Natural killer cell (primary cell): Measurements from ENCODE around the gene INPP5A. TPM values are rescaled to one million over a fixed set of nuclear protein-coding genes. Genes with fewer than 3 reads are reported as not detected.

Experiments used
- ATAC-seq, 3 donors: fragments of 150-1000 bp in 2 of 3; fragments of 200-7000 bp in 1 of 3; cut with Tn5 transposase; 1 replicate in 1 of 3; 2 replicates in 2 of 3; pipeline ENCODE4 v1.10.0; 2021; ENCODE audit warnings: mild to moderate bottlenecking in 2 of 3, moderate library complexity in 2 of 3
- DNase-seq, 2 donors: peaks; one replicate each; pipeline versions ENCODE4 v3.0.0 to v3.0.0-alpha.2; 2013 to 2021; ENCODE audit warnings: mixed read lengths in 1 of 2
- H3K27ac ChIP-seq: one replicate; pipeline ENCODE4 v1.5.1; 2013; ENCODE audit warnings: mild to moderate bottlenecking, low read length
- H3K27me3 ChIP-seq: one replicate; pipeline ENCODE4 v1.6.1; 2013; ENCODE audit warnings: low read length; ENCODE audit not compliant: control insufficient read depth, insufficient read depth
- H3K36me3 ChIP-seq: one replicate; pipeline ENCODE4 v1.6.1; 2013; ENCODE audit warnings: low read length; ENCODE audit not compliant: control insufficient read depth, insufficient read depth
- H3K4me1 ChIP-seq: one replicate; pipeline ENCODE4 v1.6.1; 2013; ENCODE audit warnings: low read length; ENCODE audit not compliant: control insufficient read depth, insufficient read depth
- H3K4me3 ChIP-seq: one replicate; pipeline ENCODE4 v1.5.1; 2013; ENCODE audit warnings: low read length
- H3K9me3 ChIP-seq: one replicate; pipeline ENCODE4 v1.6.1; 2013; ENCODE audit warnings: low read length; ENCODE audit not compliant: control insufficient read depth, insufficient read depth
- H3K27ac Mint-ChIP-seq, 2 donors: one replicate each; pipeline ENCODE4 v1.8.0; 2022; ENCODE audit warnings: mild to moderate bottlenecking in 2 of 2, mixed read lengths in 2 of 2, moderate library complexity in 1 of 2
- H3K27me3 Mint-ChIP-seq, 2 donors: one replicate each; pipeline ENCODE4 v1.8.0; 2022; ENCODE audit warnings: low read depth in 2 of 2, mixed read lengths in 2 of 2
- H3K36me3 Mint-ChIP-seq: one replicate; pipeline ENCODE4 v1.8.0; 2022; ENCODE audit warnings: mixed read lengths
- H3K4me1 Mint-ChIP-seq, 2 donors: one replicate each; pipeline ENCODE4 v1.8.0; 2022; ENCODE audit warnings: mixed read lengths in 2 of 2
- H3K4me3 Mint-ChIP-seq: one replicate; pipeline ENCODE4 v1.8.0; 2022; ENCODE audit warnings: mild to moderate bottlenecking, moderate library complexity, mixed read lengths
- H3K9me3 Mint-ChIP-seq, 2 donors: one replicate each; pipeline ENCODE4 v1.8.0; 2022; ENCODE audit warnings: mixed read lengths in 2 of 2
- WGBS: methylation state at CpG from one replicate; pipeline ENCODE4 v1.1.7; 2013; ENCODE audit warnings: missing lambda C conversion rate; ENCODE audit not compliant: insufficient coverage; 5-methylcytosine and 5-hydroxymethylcytosine counted together
- intact Hi-C: fragments of 100-400 bp; cut with micrococcal nuclease; formaldehyde crosslinking; loops from one replicate; pipeline ENCODE4 v1.14.2; 2022
- total RNA-seq, 4 donors: library from RNA; stranded (reverse); fragments of 120-200 nt in 1 of 4; gene quantifications; one replicate each; pipeline versions ENCODE4 v1.2.3 to v1.2.4, GENCODE V29; 2013 to 2022
- TF ChIP-seq, protein P1 (sequence below): fragments of 200-600 bp; IDR thresholded peaks from one replicate; pipeline ENCODE4 v1.8.0; 2022; ENCODE audit warnings: antibody characterized with exemption

Gene INPP5A
- total RNA-seq, 3 donors from 2014 or later (not counting 1 experiment from before 2014, with no cell fraction given): 12.6 to 38.6 (median 18.6) TPM

DNA sequence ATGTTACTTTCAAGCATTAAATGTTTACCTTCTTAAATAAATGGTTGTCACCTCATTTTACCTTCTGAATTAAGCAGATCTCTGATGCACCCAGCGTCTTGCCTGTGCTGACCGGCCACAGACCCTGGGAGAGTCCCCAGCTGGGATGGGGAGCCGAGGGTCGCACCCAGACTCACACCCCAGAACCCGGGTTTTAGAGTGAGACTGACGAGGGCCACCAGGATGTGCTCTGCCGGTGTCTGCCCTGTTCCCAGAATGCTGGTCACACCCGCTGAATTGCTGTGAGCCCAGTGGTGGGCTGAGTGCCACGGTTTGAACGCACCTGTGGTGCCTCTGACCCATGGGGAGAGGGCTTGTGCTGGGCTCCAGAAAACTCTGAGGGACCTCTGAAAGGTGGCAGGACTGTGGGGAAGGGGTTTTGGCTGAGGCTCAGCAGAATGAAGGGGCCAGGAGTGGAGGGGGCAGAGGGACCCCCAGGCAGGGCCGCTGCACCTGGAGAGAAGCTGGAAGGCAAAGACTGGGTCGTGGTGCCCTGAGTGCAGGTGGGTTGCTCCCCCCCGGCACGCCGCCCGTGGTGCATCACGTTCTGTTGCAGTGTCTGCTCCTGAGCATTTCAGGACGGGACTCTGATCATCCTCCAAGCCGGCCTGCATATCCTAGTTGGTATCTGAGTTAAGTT, 39.2 kb downstream of the INPP5A start:
- Mint-ChIP-seq H3K4me1 (peaks cover 28 to 39% of the 10 kb centered on the region in 2 donors), H3K36me3 (no peaks in the 10 kb centered on the region), H3K4me3 (no peak overlapping the region), H3K27me3 (no peaks in the 10 kb centered on the region), H3K9me3 (no peaks in the 10 kb centered on the region), H3K27ac (peak overlapping the region in 1 of 2 donors; percentile 78)
- intact Hi-C loops: loop anchor here (10.0 kb wide), 1 partner anchor 182 kb away; the partner anchor contains the start of gene PWWP2B
- H3K27me3 ChIP-seq: no peaks in the 10 kb centered on the region
- TF ChIP-seq, protein P1, sequence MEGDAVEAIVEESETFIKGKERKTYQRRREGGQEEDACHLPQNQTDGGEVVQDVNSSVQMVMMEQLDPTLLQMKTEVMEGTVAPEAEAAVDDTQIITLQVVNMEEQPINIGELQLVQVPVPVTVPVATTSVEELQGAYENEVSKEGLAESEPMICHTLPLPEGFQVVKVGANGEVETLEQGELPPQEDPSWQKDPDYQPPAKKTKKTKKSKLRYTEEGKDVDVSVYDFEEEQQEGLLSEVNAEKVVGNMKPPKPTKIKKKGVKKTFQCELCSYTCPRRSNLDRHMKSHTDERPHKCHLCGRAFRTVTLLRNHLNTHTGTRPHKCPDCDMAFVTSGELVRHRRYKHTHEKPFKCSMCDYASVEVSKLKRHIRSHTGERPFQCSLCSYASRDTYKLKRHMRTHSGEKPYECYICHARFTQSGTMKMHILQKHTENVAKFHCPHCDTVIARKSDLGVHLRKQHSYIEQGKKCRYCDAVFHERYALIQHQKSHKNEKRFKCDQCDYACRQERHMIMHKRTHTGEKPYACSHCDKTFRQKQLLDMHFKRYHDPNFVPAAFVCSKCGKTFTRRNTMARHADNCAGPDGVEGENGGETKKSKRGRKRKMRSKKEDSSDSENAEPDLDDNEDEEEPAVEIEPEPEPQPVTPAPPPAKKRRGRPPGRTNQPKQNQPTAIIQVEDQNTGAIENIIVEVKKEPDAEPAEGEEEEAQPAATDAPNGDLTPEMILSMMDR: no peak
- DNase-seq (no peak), ATAC-seq (no peak)
- H3K9me3 ChIP-seq: no peaks in the 10 kb centered on the region
- no peak overlapping the region for H3K4me3 ChIP-seq
- no peaks in the 10 kb centered on the region for H3K36me3 ChIP-seq
- 78% methylated on average over 19 of the region's 19 CpGs for WGBS
- peaks cover 56% of the 10 kb centered on the region for H3K4me1 ChIP-seq
- no peak overlapping the region for H3K27ac ChIP-seq

DNA sequence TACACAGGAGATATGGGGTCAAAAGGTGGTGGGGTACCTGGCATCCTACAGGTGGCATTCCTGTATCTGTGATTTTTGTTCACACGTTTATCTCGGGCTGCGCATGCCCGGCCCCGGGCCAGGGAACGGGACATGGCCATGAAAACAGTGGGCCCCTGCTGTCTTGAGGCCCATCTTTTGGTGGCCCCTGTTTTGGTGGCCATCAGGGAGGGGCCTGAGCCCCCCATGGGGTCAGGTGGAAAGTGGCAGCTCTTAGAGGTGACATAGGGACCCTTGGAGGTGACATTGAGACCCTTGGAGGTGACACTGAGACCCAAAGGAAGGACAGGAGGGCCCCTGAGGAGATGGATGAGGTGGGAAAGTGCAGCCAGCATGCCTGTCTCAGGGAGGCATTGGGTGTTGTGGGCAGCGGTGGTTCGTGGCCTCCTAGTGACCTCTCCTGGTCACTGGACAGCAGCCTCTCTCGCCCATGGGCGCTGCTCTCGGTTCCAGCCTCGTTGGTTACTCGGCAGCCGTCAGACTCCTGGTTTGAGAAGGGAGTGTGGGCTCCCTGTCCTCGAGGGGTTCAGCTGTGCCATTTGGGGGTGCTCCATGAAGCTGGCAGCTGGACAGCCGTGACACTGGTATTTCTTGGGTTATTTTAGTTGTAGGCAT, 39.9 kb downstream of the INPP5A start:
- H3K4me3 ChIP-seq: no peak overlapping the region
- no peaks in the 10 kb centered on the region for H3K27me3 ChIP-seq
- no peaks in the 10 kb centered on the region for H3K36me3 ChIP-seq
- 93% methylated on average over 16 of the region's 16 CpGs for WGBS
- DNase-seq (no peak), ATAC-seq (no peak)
- no peaks in the 10 kb centered on the region for H3K9me3 ChIP-seq
- TF ChIP-seq, protein P1: no peak
- intact Hi-C loops: loop anchor here (10.0 kb wide), 1 partner anchor 183 kb away; the partner anchor contains the start of gene PWWP2B
- no peak overlapping the region for H3K27ac ChIP-seq
- Mint-ChIP-seq H3K4me1 (peaks cover 28 to 39% of the 10 kb centered on the region in 2 donors), H3K27ac (no peak overlapping the region), H3K9me3 (no peaks in the 10 kb centered on the region), H3K4me3 (no peak overlapping the region), H3K36me3 (no peaks in the 10 kb centered on the region), H3K27me3 (no peaks in the 10 kb centered on the region)
- H3K4me1 ChIP-seq: peaks cover 50% of the 10 kb centered on the region

DNA sequence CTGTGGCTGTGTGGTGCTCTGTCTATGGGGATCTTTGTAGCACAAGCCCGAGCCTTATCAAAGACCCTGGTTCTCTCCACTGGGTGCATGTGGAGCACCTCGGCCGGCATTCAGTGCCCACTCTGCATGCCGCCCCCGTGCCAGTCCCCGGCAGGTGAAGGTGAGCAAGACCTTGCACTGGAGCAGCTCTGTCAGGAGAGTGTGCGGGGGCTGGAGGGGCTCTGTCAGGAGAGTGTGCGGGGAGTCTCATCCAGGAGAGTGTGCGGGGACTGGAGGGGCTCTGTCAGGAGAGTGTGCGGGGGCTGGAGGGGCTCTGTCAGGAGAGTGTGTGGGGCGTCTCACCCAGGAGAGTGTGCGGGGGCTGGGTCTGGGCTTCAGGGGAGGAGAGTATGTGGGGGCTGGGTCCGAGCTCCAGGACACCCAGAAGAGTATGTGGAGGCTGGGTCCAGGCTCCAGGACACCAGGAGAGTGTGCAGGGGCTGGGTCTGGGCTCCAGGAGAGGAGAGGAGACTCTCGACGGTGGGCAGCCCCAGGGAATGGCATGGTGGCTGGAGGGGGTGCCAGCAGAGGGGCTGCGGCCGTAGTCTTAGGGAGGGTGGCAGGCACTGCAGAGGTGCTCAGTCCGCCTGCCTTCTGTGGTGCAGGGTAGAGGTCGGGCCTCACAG, 40.8 kb downstream of the INPP5A start:
- Mint-ChIP-seq H3K27me3 (no peaks in the 10 kb centered on the region), H3K4me3 (no peak overlapping the region), H3K36me3 (no peaks in the 10 kb centered on the region), H3K9me3 (no peaks in the 10 kb centered on the region), H3K4me1 (peaks cover 28 to 43% of the 10 kb centered on the region in 2 donors), H3K27ac (no peak overlapping the region)
- Histone ChIP-seq H3K4me3 (no peak overlapping the region), H3K27me3 (no peaks in the 10 kb centered on the region), H3K4me1 (peaks cover 46% of the 10 kb centered on the region), H3K36me3 (no peaks in the 10 kb centered on the region), H3K27ac (no peak overlapping the region), H3K9me3 (no peaks in the 10 kb centered on the region)
- WGBS: 90% methylated on average over 19 of the region's 19 CpGs
- ATAC-seq (no peak), DNase-seq (no peak)
- intact Hi-C loops: loop anchor here (10.0 kb wide), 1 partner anchor 184 kb away; the partner anchor contains the start of gene PWWP2B
- TF ChIP-seq, protein P1: no peak
